ENCODE measurements around the gene SORL1. TPM values are rescaled to one million over a fixed set of nuclear protein-coding genes. Genes with fewer than 3 reads are reported as not detected.

SORL1 gene
- total RNA-seq, 2 experiments from 2014 or later = 66.8 to 67.2 TPM

- Mint-ChIP-seq H3K4me3 (no peak overlapping the region), H3K27me3 (ENCODE audit: low read depth) (no peaks in the 10 kb centered on the region), H3K27ac (peak overlapping the region; percentile 39), H3K4me1 (ENCODE audit: low read depth) (peaks cover 43% of the 10 kb centered on the region), H3K36me3 (ENCODE audit: low read depth) (peaks cover 51% of the 10 kb centered on the region), H3K9me3 (peaks cover 4% of the 10 kb centered on the region)
- CTCF ChIA-PET = no interaction called here
- no peak for DNase-seq
- intact Hi-C loops (cut with micrococcal nuclease) = loop anchor here (1.0 to 2.0 kb wide), 5 partner anchors 18 to 88 kb away; no protein-coding TSS in a partner anchor
Observed at GRCh38 chr11:121520243-121521144, 68.4 kb downstream of the SORL1 start.

- intact Hi-C loops (cut with micrococcal nuclease) = loop anchor here (1.0 to 2.0 kb wide), 6 partner anchors 17 to 89 kb away; partner anchors contain the start of genes SORL1 and SORL1-AS1
- H3K9me3 Mint-ChIP-seq = peaks cover 5% of the 10 kb centered on the region
- H3K4me1 Mint-ChIP-seq (ENCODE audit: low read depth) = peaks cover 39% of the 10 kb centered on the region
- peaks cover 53% of the 10 kb centered on the region for H3K36me3 Mint-ChIP-seq (ENCODE audit: low read depth)
- CTCF ChIA-PET = no interaction called here
- DNase-seq = no peak
- no peak overlapping the region for H3K4me3 Mint-ChIP-seq
- H3K27me3 Mint-ChIP-seq (ENCODE audit: low read depth) = no peaks in the 10 kb centered on the region
- H3K27ac Mint-ChIP-seq = peak overlapping the region; percentile 85
Observed at GRCh38 chr11:121521145-121522042, 69.3 kb downstream of the SORL1 start.

GRCh38 chr11:121522043-121522941 is 70.2 kb downstream of the SORL1 start:
- H3K4me3 Mint-ChIP-seq = no peak overlapping the region
- DNase-seq = no peak
- peak overlapping the region; percentile 85 for H3K27ac Mint-ChIP-seq
- H3K36me3 Mint-ChIP-seq (ENCODE audit: low read depth) = peaks cover 55% of the 10 kb centered on the region
- H3K9me3 Mint-ChIP-seq = peaks cover 5% of the 10 kb centered on the region
- H3K4me1 Mint-ChIP-seq (ENCODE audit: low read depth) = peaks cover 42% of the 10 kb centered on the region
- intact Hi-C loops (cut with micrococcal nuclease) = loop anchor here (1.0 kb wide), 1 partner anchor 70 kb away; the partner anchor contains the start of genes SORL1 and SORL1-AS1
- CTCF ChIA-PET = no interaction called here
- no peaks in the 10 kb centered on the region for H3K27me3 Mint-ChIP-seq (ENCODE audit: low read depth)

- H3K4me1 Mint-ChIP-seq (ENCODE audit: low read depth) = peaks cover 40% of the 10 kb centered on the region
- intact Hi-C loops (cut with micrococcal nuclease) = no loop called here
- DNase-seq = no peak
- CTCF ChIA-PET = no interaction called here
- no peak overlapping the region for H3K27ac Mint-ChIP-seq
- H3K4me3 Mint-ChIP-seq = no peak overlapping the region
- peaks cover 5% of the 10 kb centered on the region for H3K9me3 Mint-ChIP-seq
- H3K27me3 Mint-ChIP-seq (ENCODE audit: low read depth) = no peaks in the 10 kb centered on the region
- peaks cover 54% of the 10 kb centered on the region for H3K36me3 Mint-ChIP-seq (ENCODE audit: low read depth)
Observed at GRCh38 chr11:121523581-121524232, 71.6 kb downstream of the SORL1 start.

GRCh38 chr11:121524233-121524631 is 72.1 kb downstream of the SORL1 start:
- Mint-ChIP-seq H3K4me1 (ENCODE audit: low read depth) (peaks cover 40% of the 10 kb centered on the region), H3K4me3 (no peak overlapping the region), H3K36me3 (ENCODE audit: low read depth) (peaks cover 58% of the 10 kb centered on the region), H3K9me3 (peaks cover 5% of the 10 kb centered on the region), H3K27me3 (ENCODE audit: low read depth) (no peaks in the 10 kb centered on the region), H3K27ac (no peak overlapping the region)
- CTCF ChIA-PET = interaction anchor here (0.8 kb wide), 2 partner anchors 9 to 73 kb away, joined by 3 to 4 read pairs; no protein-coding TSS in a partner anchor
- no peak for DNase-seq
- intact Hi-C loops (cut with micrococcal nuclease) = no loop called here

- Mint-ChIP-seq H3K27ac (no peak overlapping the region), H3K9me3 (peaks cover 12% of the 10 kb centered on the region), H3K27me3 (ENCODE audit: low read depth) (no peaks in the 10 kb centered on the region), H3K4me3 (no peak overlapping the region), H3K36me3 (ENCODE audit: low read depth) (peaks cover 56% of the 10 kb centered on the region), H3K4me1 (ENCODE audit: low read depth) (peaks cover 35% of the 10 kb centered on the region)
- intact Hi-C loops (cut with micrococcal nuclease) = no loop called here
- DNase-seq = no peak
- CTCF ChIA-PET = interaction anchor here (0.7 to 0.8 kb wide), 3 partner anchors 17 to 202 kb away, joined by 3 to 4 read pairs (median 4); no protein-coding TSS in a partner anchor
Observed at GRCh38 chr11:121525376-121525775, 73.3 kb downstream of the SORL1 start.

GRCh38 chr11:121530257-121530656 is 78.1 kb downstream of the SORL1 start:
- Mint-ChIP-seq H3K27me3 (ENCODE audit: low read depth) (no peaks in the 10 kb centered on the region), H3K4me3 (no peak overlapping the region), H3K9me3 (peaks cover 14% of the 10 kb centered on the region), H3K27ac (no peak overlapping the region), H3K4me1 (ENCODE audit: low read depth) (peaks cover 41% of the 10 kb centered on the region), H3K36me3 (ENCODE audit: low read depth) (peaks cover 49% of the 10 kb centered on the region)
- intact Hi-C loops (cut with micrococcal nuclease) = loop anchor here (5.0 kb wide), 1 partner anchor 208 kb away; no protein-coding TSS in a partner anchor
- no peak for DNase-seq
- CTCF ChIA-PET = no interaction called here

GRCh38 chr11:121533601-121534000 is 81.5 kb downstream of the SORL1 start:
- DNase-seq = no peak
- H3K36me3 Mint-ChIP-seq (ENCODE audit: low read depth) = peaks cover 40% of the 10 kb centered on the region
- H3K9me3 Mint-ChIP-seq = peaks cover 12% of the 10 kb centered on the region
- CTCF ChIA-PET = interaction anchor here (0.7 to 0.9 kb wide), 2 partner anchors 9 to 84 kb away, joined by 3 read pairs; no protein-coding TSS in a partner anchor
- no peak overlapping the region for H3K4me3 Mint-ChIP-seq
- peak overlapping the region; percentile 6 for H3K27ac Mint-ChIP-seq
- peaks cover 57% of the 10 kb centered on the region for H3K4me1 Mint-ChIP-seq (ENCODE audit: low read depth)
- H3K27me3 Mint-ChIP-seq (ENCODE audit: low read depth) = no peaks in the 10 kb centered on the region
- intact Hi-C loops (cut with micrococcal nuclease) = loop anchor here (5.0 kb wide), 1 partner anchor 211 kb away; no protein-coding TSS in a partner anchor

GRCh38 chr11:121534131-121535093 is 82.3 kb downstream of the SORL1 start:
- intact Hi-C loops (cut with micrococcal nuclease) = loop anchor here (5.0 kb wide), 1 partner anchor 212 kb away; no protein-coding TSS in a partner anchor
- peaks cover 60% of the 10 kb centered on the region for H3K4me1 Mint-ChIP-seq (ENCODE audit: low read depth)
- no peak overlapping the region for H3K4me3 Mint-ChIP-seq

GRCh38 chr11:121535129-121535796 is 83.1 kb downstream of the SORL1 start:
- CTCF ChIA-PET = no interaction called here
- Mint-ChIP-seq H3K27me3 (ENCODE audit: low read depth) (no peaks in the 10 kb centered on the region), H3K4me3 (no peak overlapping the region), H3K36me3 (ENCODE audit: low read depth) (peaks cover 30% of the 10 kb centered on the region), H3K27ac (no peak overlapping the region), H3K9me3 (peaks cover 6% of the 10 kb centered on the region), H3K4me1 (ENCODE audit: low read depth) (peaks cover 64% of the 10 kb centered on the region)
- DNase-seq = no peak
- intact Hi-C loops (cut with micrococcal nuclease) = no loop called here

More at GRCh38 chr11:121534131-121535093, 82.3 kb downstream of the SORL1 start:
- DNase-seq = no peak
- CTCF ChIA-PET = no interaction called here
- Mint-ChIP-seq H3K27me3 (ENCODE audit: low read depth) (no peaks in the 10 kb centered on the region), H3K36me3 (ENCODE audit: low read depth) (peaks cover 33% of the 10 kb centered on the region), H3K9me3 (peaks cover 12% of the 10 kb centered on the region), H3K27ac (no peak overlapping the region)
